Measurements from ENCODE around the gene NPHS1.

- TF ChIP-seq EZH2 (IDR thresholded peaks at IDR 0.05; ENCODE audit: insufficient read depth, poor library complexity, severe bottlenecking): no peak
- TF ChIP-seq EZH2phosphoT487 (IDR thresholded peaks at IDR 0.05; ENCODE audit: insufficient read depth, low read depth): no peak
These were observed 65.8 kb downstream of the NPHS1 start for GRCh38 chr19:35786299-35787160.
